SJCRH30 (cell line): ENCODE data around the gene CFAP61. TPM values are rescaled to one million over a fixed set of nuclear protein-coding genes. Genes with fewer than 3 reads are reported as not detected.

Source experiments
- DNase-seq, 2 experiments: peaks; one replicate each; pipeline ENCODE4 v3.0.0-alpha.2; 2015 to 2020
- H3K27ac ChIP-seq: fragments of 250-450 bp; sonication (Bioruptor Pico); 2 replicates; pipeline ENCODE4 v1.5.1; 2020; ENCODE audit warnings: mild to moderate bottlenecking, moderate library complexity
- H3K27me3 ChIP-seq: fragments of 250-450 bp; sonication (Bioruptor Pico); 2 replicates; pipeline ENCODE4 v1.5.1; 2020; ENCODE audit warnings: mild to moderate bottlenecking, moderate library complexity
- H3K36me3 ChIP-seq: fragments of 250-450 bp; sonication (Bioruptor Pico); 2 replicates; pipeline ENCODE4 v1.5.1; 2020; ENCODE audit warnings: mild to moderate bottlenecking, moderate library complexity
- H3K4me1 ChIP-seq: fragments of 250-450 bp; sonication (Bioruptor Pico); 2 replicates; pipeline ENCODE4 v1.5.1; 2020; ENCODE audit warnings: mild to moderate bottlenecking, moderate library complexity
- H3K4me3 ChIP-seq: fragments of 250-450 bp; sonication (Bioruptor Pico); 2 replicates; pipeline ENCODE4 v1.5.1; 2020; ENCODE audit warnings: mild to moderate bottlenecking, moderate library complexity
- H3K9me3 ChIP-seq: fragments of 250-450 bp; sonication (Bioruptor Pico); replicated peaks from 2 replicates; pipeline ENCODE4 v1.5.1; 2020; ENCODE audit warnings: mild to moderate bottlenecking, moderate library complexity
- total RNA-seq: library from RNA; depleted of rRNA; stranded (reverse); fragments of >200 nt; shearing (Covaris generic); gene quantifications from 2 replicates; pipeline ENCODE4 v1.2.3, GENCODE V29; 2014

Gene CFAP61
- total RNA-seq, 1 experiment from 2014 or later = 0.40 TPM

DNA sequence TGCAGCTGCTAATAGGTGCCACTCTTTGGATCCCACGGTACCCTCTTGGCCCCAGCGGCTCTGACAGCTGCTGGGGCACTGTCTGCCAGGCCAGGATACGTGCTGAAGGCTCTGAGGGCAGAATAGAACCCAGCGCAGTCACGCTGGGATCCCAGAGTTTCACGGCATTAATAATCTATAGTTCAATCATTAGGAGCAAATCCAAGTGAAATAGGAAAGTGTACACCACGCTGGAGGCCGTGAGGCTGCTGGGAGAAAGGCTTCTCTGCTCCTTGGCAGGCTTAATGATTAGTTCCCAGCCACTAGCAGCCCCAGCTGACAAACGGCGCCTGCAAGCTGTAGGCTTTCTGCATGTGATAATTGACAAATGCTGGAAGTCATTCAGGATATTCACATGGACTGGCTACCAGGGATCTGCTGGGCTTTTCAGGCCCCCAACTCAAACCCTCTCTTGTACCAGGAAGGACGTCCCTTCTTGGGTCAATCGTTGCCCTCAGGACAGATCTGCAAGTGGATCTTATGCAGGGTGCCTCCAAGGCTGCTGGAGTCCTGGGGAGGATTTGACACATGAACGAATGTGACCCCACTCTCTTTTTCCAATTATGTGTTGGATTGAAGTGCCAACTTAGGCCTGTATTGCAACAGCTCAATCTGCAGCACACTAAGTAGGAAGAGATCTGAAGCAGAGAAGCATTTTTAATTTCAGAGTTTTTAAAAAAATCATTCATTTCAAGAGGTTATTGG lies 265.5 kb downstream of the CFAP61 start:
- Histone ChIP-seq H3K27ac (no peak overlapping the region), H3K9me3 (no peaks in the 10 kb centered on the region), H3K27me3 (no peaks in the 10 kb centered on the region), H3K4me3 (no peak overlapping the region), H3K36me3 (no peaks in the 10 kb centered on the region), H3K4me1 (no peaks in the 10 kb centered on the region)
- DNase-seq = no peak

- Histone ChIP-seq H3K27me3 (no peaks in the 10 kb centered on the region), H3K9me3 (no peaks in the 10 kb centered on the region), H3K4me1 (no peaks in the 10 kb centered on the region), H3K4me3 (no peak overlapping the region), H3K36me3 (no peaks in the 10 kb centered on the region), H3K27ac (no peak overlapping the region)
- no peak for DNase-seq
These were observed 266.2 kb downstream of the CFAP61 start for GRCh38 chr20:20318365-20319161.

- no peak for DNase-seq
- Histone ChIP-seq H3K27ac (no peak overlapping the region), H3K4me1 (no peaks in the 10 kb centered on the region), H3K27me3 (no peaks in the 10 kb centered on the region), H3K9me3 (no peaks in the 10 kb centered on the region), H3K4me3 (no peak overlapping the region), H3K36me3 (no peaks in the 10 kb centered on the region)
These were observed 268.8 kb downstream of the CFAP61 start for GRCh38 chr20:20321134-20321533.

- no peaks in the 10 kb centered on the region for H3K27me3 ChIP-seq
- H3K9me3 ChIP-seq = no peaks in the 10 kb centered on the region
- no peak for DNase-seq
- no peak overlapping the region for H3K4me3 ChIP-seq
- no peaks in the 10 kb centered on the region for H3K4me1 ChIP-seq
- H3K36me3 ChIP-seq = no peaks in the 10 kb centered on the region
- H3K27ac ChIP-seq = no peak overlapping the region
These were observed 269.6 kb downstream of the CFAP61 start for GRCh38 chr20:20321917-20322316.

- H3K4me3 ChIP-seq = no peak overlapping the region
- H3K36me3 ChIP-seq = no peaks in the 10 kb centered on the region
- no peaks in the 10 kb centered on the region for H3K9me3 ChIP-seq
- no peaks in the 10 kb centered on the region for H3K4me1 ChIP-seq
- no peak for DNase-seq
- no peaks in the 10 kb centered on the region for H3K27me3 ChIP-seq
- no peak overlapping the region for H3K27ac ChIP-seq
These were observed 270.6 kb downstream of the CFAP61 start for GRCh38 chr20:20322912-20323311.

GRCh38 chr20:20327746-20328145 lies 275.4 kb downstream of the CFAP61 start:
- Histone ChIP-seq H3K9me3 (no peaks in the 10 kb centered on the region), H3K36me3 (no peaks in the 10 kb centered on the region), H3K27ac (no peak overlapping the region), H3K4me1 (0 out of 2 replicates have a peak, but pooled peaks cover 2% of the 10 kb centered on the region), H3K27me3 (no peaks in the 10 kb centered on the region), H3K4me3 (no peak overlapping the region)
- DNase-seq = no peak

DNA sequence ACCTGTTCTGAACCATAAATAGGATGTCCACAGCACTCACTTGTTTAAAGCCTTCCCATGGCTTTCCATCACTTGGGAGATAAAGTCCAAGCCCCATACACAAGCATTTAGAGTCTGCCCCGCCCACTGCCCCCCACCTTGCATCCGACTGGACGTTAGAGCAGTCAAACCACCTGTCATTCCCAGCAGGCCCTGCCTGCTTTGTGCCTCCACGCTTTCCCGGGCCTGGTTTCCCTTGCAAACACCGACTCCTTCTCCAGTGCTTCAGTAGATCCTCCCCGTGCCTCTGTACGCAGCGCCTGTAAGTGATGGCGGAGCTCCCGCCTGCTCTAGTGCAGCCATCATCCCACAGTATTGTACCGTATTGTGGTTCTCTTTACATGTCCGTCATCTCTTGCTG lies 277.2 kb downstream of the CFAP61 start:
- H3K4me3 ChIP-seq = no peak overlapping the region
- no peak overlapping the region for H3K27ac ChIP-seq
- no peaks in the 10 kb centered on the region for H3K36me3 ChIP-seq
- H3K4me1 ChIP-seq = 0 out of 2 replicates have a peak, but pooled peaks cover 2% of the 10 kb centered on the region
- no peak for DNase-seq
- no peaks in the 10 kb centered on the region for H3K9me3 ChIP-seq
- no peaks in the 10 kb centered on the region; the same call in 1 of the 2 replicates for H3K27me3 ChIP-seq

DNA sequence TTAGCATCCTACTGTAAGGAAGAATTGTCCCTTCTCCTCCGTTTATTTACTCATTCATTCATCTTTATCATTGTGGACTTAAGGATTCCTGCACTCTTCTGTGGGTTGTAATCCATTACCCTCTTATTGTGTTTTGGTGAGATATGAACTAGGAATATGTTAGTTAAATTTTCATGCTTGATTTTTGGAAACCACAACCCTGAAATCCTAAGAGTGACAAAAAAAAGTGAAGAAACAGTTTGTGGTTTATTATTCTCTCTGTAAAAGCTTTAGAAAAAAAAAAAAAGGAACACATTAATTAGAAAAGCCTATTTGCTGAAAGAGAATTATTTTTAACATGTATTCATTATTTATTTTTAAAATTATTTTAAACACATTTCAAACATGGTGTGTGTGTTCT lies 278.8 kb downstream of the CFAP61 start:
- H3K36me3 ChIP-seq = no peaks in the 10 kb centered on the region
- no peaks in the 10 kb centered on the region; the same call in 1 of the 2 replicates for H3K9me3 ChIP-seq
- no peak for DNase-seq
- H3K4me3 ChIP-seq = no peak overlapping the region
- no peak overlapping the region for H3K27ac ChIP-seq
- no peaks in the 10 kb centered on the region; the same call in 1 of the 2 replicates for H3K27me3 ChIP-seq
- H3K4me1 ChIP-seq = 0 out of 2 replicates have a peak, but pooled peaks cover 2% of the 10 kb centered on the region

- H3K4me1 ChIP-seq = 0 out of 2 replicates have a peak, but pooled peaks cover 2% of the 10 kb centered on the region
- H3K4me3 ChIP-seq = no peak overlapping the region
- no peaks in the 10 kb centered on the region; the same call in 1 of the 2 replicates for H3K9me3 ChIP-seq
- H3K27me3 ChIP-seq = no peaks in the 10 kb centered on the region; the same call in 1 of the 2 replicates
- H3K27ac ChIP-seq = no peak overlapping the region
- no peak for DNase-seq
- no peaks in the 10 kb centered on the region for H3K36me3 ChIP-seq
These were observed 279.5 kb downstream of the CFAP61 start for GRCh38 chr20:20331817-20332216.

- DNase-seq = no peak
These were observed 281.5 kb downstream of the CFAP61 start for GRCh38 chr20:20333866-20334265.

DNA sequence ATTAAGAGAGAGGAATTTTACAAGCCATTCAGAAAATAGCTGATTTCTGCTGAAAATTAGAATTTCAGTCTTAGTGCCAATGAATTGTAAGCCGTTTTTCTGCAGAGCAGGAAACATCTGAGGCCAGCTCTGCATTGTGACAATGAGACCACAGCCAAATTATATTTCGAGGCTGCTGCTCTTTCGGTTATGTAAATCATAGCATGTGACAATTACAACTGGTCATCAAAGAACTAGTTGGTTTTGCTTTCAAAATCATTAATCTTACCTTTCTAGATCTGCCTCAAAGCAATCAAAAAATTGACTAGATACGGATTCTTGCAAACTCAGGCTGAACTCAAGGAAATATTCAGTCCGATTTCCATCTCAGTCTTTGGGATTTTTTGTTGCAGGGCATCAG lies 282.2 kb downstream of the CFAP61 start:
- no peak for DNase-seq
- no peaks in the 10 kb centered on the region; the same call in 1 of the 2 replicates for H3K27me3 ChIP-seq
- H3K9me3 ChIP-seq = no peaks in the 10 kb centered on the region; the same call in 1 of the 2 replicates
- H3K4me3 ChIP-seq = no peak overlapping the region
- H3K4me1 ChIP-seq = no peaks in the 10 kb centered on the region
- no peak overlapping the region for H3K27ac ChIP-seq
- no peaks in the 10 kb centered on the region for H3K36me3 ChIP-seq

More at GRCh38 chr20:20333866-20334265, 281.5 kb downstream of the CFAP61 start:
- Histone ChIP-seq H3K27ac (no peak overlapping the region), H3K4me3 (no peak overlapping the region), H3K27me3 (no peaks in the 10 kb centered on the region; the same call in 1 of the 2 replicates), H3K9me3 (no peaks in the 10 kb centered on the region; the same call in 1 of the 2 replicates), H3K4me1 (0 out of 2 replicates have a peak, but pooled peaks cover 2% of the 10 kb centered on the region), H3K36me3 (no peaks in the 10 kb centered on the region)

DNA sequence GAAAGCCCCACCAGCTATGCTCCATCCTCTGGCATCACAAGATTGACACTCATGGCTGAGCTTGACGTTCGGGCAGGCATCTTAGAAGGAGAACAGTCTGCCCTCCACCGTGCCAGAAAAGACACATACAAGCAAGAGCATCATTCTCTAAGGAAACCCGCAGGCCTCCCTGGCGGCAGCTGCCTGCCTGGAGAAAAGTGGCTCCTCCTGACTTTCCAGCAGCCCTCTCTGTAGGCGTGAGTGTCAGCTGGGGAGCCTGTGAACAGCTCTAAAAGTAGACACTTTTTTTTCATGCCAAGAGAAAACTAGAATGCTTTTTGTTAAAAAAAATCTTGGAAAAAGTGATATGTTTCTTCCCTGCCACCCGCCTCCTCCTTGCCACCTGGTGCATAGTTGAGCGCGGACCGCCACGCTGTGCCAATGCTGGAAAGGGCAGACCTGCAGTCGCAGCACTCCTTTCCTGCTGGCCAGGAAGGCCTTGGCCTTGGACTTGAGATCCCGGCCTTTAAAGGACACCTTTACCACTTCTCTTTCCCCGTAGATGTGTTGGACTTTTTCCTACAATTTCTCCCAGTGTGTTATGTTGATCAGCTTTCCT lies 285.9 kb downstream of the CFAP61 start:
- Histone ChIP-seq H3K36me3 (no peaks in the 10 kb centered on the region), H3K4me3 (no peak overlapping the region), H3K27me3 (no peaks in the 10 kb centered on the region; the same call in 1 of the 2 replicates), H3K27ac (no peak overlapping the region), H3K9me3 (no peaks in the 10 kb centered on the region; the same call in 1 of the 2 replicates), H3K4me1 (no peaks in the 10 kb centered on the region)
- no peak for DNase-seq

- H3K4me1 ChIP-seq = no peaks in the 10 kb centered on the region
- H3K9me3 ChIP-seq = no peaks in the 10 kb centered on the region; the same call in 1 of the 2 replicates
- H3K27ac ChIP-seq = no peak overlapping the region
- H3K36me3 ChIP-seq = no peaks in the 10 kb centered on the region
- no peaks in the 10 kb centered on the region for H3K27me3 ChIP-seq
- H3K4me3 ChIP-seq = no peak overlapping the region
- DNase-seq = no peak
These were observed 288.1 kb downstream of the CFAP61 start for GRCh38 chr20:20340443-20340842.

GRCh38 chr20:20341371-20341770 lies 289.0 kb downstream of the CFAP61 start:
- Histone ChIP-seq H3K27ac (no peak overlapping the region), H3K36me3 (no peaks in the 10 kb centered on the region), H3K9me3 (no peaks in the 10 kb centered on the region)

GRCh38 chr20:20342066-20342465 lies 289.7 kb downstream of the CFAP61 start:
- Histone ChIP-seq H3K9me3 (no peaks in the 10 kb centered on the region), H3K4me3 (no peak overlapping the region), H3K27me3 (no peaks in the 10 kb centered on the region), H3K4me1 (no peaks in the 10 kb centered on the region), H3K27ac (no peak overlapping the region), H3K36me3 (no peaks in the 10 kb centered on the region)
- no peak for DNase-seq

More at GRCh38 chr20:20341371-20341770, 289.0 kb downstream of the CFAP61 start:
- H3K4me1 ChIP-seq = no peaks in the 10 kb centered on the region
- DNase-seq = no peak
- no peak overlapping the region for H3K4me3 ChIP-seq
- no peaks in the 10 kb centered on the region for H3K27me3 ChIP-seq
